Natural killer cell (primary cell): ENCODE data around the gene RANBP1. TPM values are rescaled to one million over a fixed set of nuclear protein-coding genes. Genes with fewer than 3 reads are reported as not detected.

Experiments
- ATAC-seq, 3 donors: fragments of 150-1000 bp in 2 of 3; fragments of 200-7000 bp in 1 of 3; cut with Tn5 transposase; 1 replicate in 1 of 3; 2 replicates in 2 of 3; pipeline ENCODE4 v1.10.0; 2021; ENCODE audit warnings: mild to moderate bottlenecking in 2 of 3, moderate library complexity in 2 of 3
- DNase-seq, 2 donors: peaks; one replicate each; pipeline versions ENCODE4 v3.0.0 to v3.0.0-alpha.2; 2013 to 2021; ENCODE audit warnings: mixed read lengths in 1 of 2
- H3K27ac ChIP-seq: one replicate; pipeline ENCODE4 v1.5.1; 2013; ENCODE audit warnings: mild to moderate bottlenecking, low read length
- H3K27me3 ChIP-seq: one replicate; pipeline ENCODE4 v1.6.1; 2013; ENCODE audit warnings: low read length; ENCODE audit not compliant: control insufficient read depth, insufficient read depth
- H3K36me3 ChIP-seq: one replicate; pipeline ENCODE4 v1.6.1; 2013; ENCODE audit warnings: low read length; ENCODE audit not compliant: control insufficient read depth, insufficient read depth
- H3K4me1 ChIP-seq: one replicate; pipeline ENCODE4 v1.6.1; 2013; ENCODE audit warnings: low read length; ENCODE audit not compliant: control insufficient read depth, insufficient read depth
- H3K4me3 ChIP-seq: one replicate; pipeline ENCODE4 v1.5.1; 2013; ENCODE audit warnings: low read length
- H3K9me3 ChIP-seq: one replicate; pipeline ENCODE4 v1.6.1; 2013; ENCODE audit warnings: low read length; ENCODE audit not compliant: control insufficient read depth, insufficient read depth
- H3K27ac Mint-ChIP-seq, 2 donors: one replicate each; pipeline ENCODE4 v1.8.0; 2022; ENCODE audit warnings: mild to moderate bottlenecking in 2 of 2, mixed read lengths in 2 of 2, moderate library complexity in 1 of 2
- H3K27me3 Mint-ChIP-seq, 2 donors: one replicate each; pipeline ENCODE4 v1.8.0; 2022; ENCODE audit warnings: low read depth in 2 of 2, mixed read lengths in 2 of 2
- H3K36me3 Mint-ChIP-seq: one replicate; pipeline ENCODE4 v1.8.0; 2022; ENCODE audit warnings: mixed read lengths
- H3K4me1 Mint-ChIP-seq, 2 donors: one replicate each; pipeline ENCODE4 v1.8.0; 2022; ENCODE audit warnings: mixed read lengths in 2 of 2
- H3K4me3 Mint-ChIP-seq: one replicate; pipeline ENCODE4 v1.8.0; 2022; ENCODE audit warnings: mild to moderate bottlenecking, moderate library complexity, mixed read lengths
- H3K9me3 Mint-ChIP-seq, 2 donors: one replicate each; pipeline ENCODE4 v1.8.0; 2022; ENCODE audit warnings: mixed read lengths in 2 of 2
- CTCF ChIP-seq: fragments of 200-600 bp; IDR thresholded peaks from one replicate; pipeline ENCODE4 v1.8.0; 2022; ENCODE audit warnings: antibody characterized with exemption
- WGBS: methylation state at CpG from one replicate; pipeline ENCODE4 v1.1.7; 2013; ENCODE audit warnings: missing lambda C conversion rate; ENCODE audit not compliant: insufficient coverage; 5-methylcytosine and 5-hydroxymethylcytosine counted together
- intact Hi-C: fragments of 100-400 bp; cut with micrococcal nuclease; formaldehyde crosslinking; loops from one replicate; pipeline ENCODE4 v1.14.2; 2022
- total RNA-seq, 4 donors: library from RNA; stranded (reverse); fragments of 120-200 nt in 1 of 4; gene quantifications; one replicate each; pipeline versions ENCODE4 v1.2.3 to v1.2.4, GENCODE V29; 2013 to 2022

RANBP1 gene
- total RNA-seq, 3 donors from 2014 or later (not counting 1 experiment from before 2014, with no cell fraction given) = 54.0 to 61.0 (median 56.3) TPM

DNA sequence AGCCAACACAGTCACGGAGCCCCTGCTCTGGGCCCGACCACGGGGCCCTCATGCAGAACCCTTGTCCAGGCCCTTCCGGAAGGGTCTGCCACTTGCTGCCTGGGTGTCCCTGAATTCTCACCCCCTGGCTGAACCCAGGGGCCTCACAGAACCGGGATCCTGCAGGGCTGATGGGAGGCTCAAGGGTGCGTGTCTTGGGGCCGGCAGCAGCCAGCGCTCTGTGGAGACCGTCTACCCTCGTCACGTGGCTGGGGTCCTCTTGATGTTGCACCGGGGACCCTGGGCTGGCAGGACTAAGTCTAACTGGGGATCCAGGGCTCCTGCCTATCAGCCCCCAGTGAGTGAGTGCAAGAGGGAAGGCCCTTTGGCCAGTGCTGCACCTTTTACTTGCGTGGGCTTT is 54.3 kb downstream of the RANBP1 start:
- Mint-ChIP-seq H3K4me3 (no peak overlapping the region), H3K27ac (no peak overlapping the region), H3K4me1 (no peaks in the 10 kb centered on the region), H3K27me3 (no peaks in the 10 kb centered on the region), H3K9me3 (no peaks in the 10 kb centered on the region), H3K36me3 (no peaks in the 10 kb centered on the region)
- DNase-seq (no peak), ATAC-seq (no peak)
- no peaks in the 10 kb centered on the region for H3K4me1 ChIP-seq
- H3K27ac ChIP-seq = no peak overlapping the region
- no peaks in the 10 kb centered on the region for H3K9me3 ChIP-seq
- H3K4me3 ChIP-seq = no peak overlapping the region
- no peaks in the 10 kb centered on the region for H3K27me3 ChIP-seq
- no peak for TF ChIP-seq CTCF
- intact Hi-C loops = no loop called here
- H3K36me3 ChIP-seq = no peaks in the 10 kb centered on the region
- WGBS = 90% methylated on average over 13 of the region's 13 CpGs

DNA sequence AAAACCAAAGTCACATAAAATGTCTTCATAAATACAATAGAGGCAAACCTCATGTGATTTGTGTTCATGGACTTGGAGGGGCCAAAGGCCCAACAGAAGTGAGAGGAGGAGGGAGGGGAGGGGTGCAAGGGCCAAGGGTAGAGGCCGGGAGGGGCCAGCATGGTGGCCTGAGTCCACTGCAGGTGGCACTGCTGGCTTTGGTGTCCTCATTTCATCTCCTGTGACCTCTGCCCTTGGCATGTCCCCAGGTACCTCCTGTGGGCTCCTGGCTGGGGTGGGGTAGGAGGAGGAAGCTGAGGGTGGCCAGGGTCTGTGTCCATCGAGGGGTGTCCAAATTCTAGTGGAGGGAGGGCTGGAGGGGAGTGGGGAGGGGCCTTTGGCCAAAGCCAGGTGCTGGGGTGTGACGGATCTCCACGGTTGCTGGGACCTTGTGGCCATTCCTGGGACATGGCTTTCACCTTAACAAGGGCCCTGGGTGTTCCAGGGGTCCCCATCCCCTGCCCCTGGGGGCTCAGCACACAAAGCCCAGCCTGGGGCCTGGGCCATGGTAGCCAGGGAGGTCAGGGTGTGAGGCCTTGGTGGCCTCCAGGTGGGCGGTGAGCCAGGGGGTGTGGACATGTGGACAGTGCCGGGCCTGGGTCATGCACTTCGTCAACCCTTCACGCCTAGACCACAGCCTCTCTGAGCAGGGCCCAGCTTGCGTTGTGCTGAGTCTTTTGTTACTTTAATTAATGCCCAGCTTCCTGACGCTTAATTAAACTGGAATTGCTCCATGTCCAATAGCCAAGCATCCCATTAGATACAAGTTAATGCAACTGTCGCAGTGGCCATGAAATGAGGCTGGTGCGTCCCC is 55.6 kb downstream of the RANBP1 start:
- ATAC-seq = no peak
- Mint-ChIP-seq H3K9me3 (no peaks in the 10 kb centered on the region), H3K27ac (no peak overlapping the region), H3K27me3 (no peaks in the 10 kb centered on the region), H3K36me3 (no peaks in the 10 kb centered on the region), H3K4me1 (no peaks in the 10 kb centered on the region), H3K4me3 (no peak overlapping the region)
- Histone ChIP-seq H3K27ac (no peak overlapping the region), H3K9me3 (no peaks in the 10 kb centered on the region), H3K4me3 (no peak overlapping the region), H3K36me3 (no peaks in the 10 kb centered on the region), H3K27me3 (no peaks in the 10 kb centered on the region), H3K4me1 (no peaks in the 10 kb centered on the region)
- TF ChIP-seq CTCF = no peak
- intact Hi-C loops = no loop called here
- 77% methylated on average over 12 of the region's 12 CpGs for WGBS
- no peak for DNase-seq

DNA sequence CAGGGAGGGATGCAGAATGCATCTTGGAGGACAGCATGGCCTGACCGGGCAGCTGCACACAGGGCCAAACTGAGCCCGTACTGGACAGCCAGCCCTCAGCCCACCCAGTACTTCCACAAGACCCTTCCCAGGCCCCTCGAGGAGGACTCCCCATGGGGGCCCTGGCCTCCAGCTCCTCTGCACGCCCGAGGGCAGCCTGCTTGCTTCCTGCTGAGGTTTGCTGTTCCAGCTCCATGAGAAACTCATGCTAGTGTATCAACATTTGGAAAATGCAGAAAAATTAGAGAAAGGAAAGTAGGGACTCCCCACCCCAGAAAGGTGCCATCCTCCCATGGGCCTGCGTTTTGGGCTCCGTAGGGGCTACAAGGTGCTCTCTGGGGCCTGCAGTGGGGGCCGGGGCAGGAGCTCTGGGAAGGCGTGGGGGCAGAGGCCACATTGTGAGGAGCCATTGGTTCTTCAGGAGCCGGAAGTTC is 56.3 kb downstream of the RANBP1 start:
- H3K27me3 Mint-ChIP-seq = no peaks in the 10 kb centered on the region
- H3K9me3 Mint-ChIP-seq = no peaks in the 10 kb centered on the region
- ATAC-seq = no peak
- no peak overlapping the region for H3K4me3 ChIP-seq
- H3K27ac Mint-ChIP-seq = no peak overlapping the region
- H3K36me3 Mint-ChIP-seq = no peaks in the 10 kb centered on the region
- H3K4me1 Mint-ChIP-seq = no peaks in the 10 kb centered on the region
- no peak for DNase-seq
- no peaks in the 10 kb centered on the region for H3K27me3 ChIP-seq
- intact Hi-C loops = no loop called here
- H3K4me1 ChIP-seq = no peaks in the 10 kb centered on the region
- no peak for TF ChIP-seq CTCF
- no peak overlapping the region for H3K27ac ChIP-seq
- H3K9me3 ChIP-seq = no peaks in the 10 kb centered on the region
- no peak overlapping the region for H3K4me3 Mint-ChIP-seq
- H3K36me3 ChIP-seq = no peaks in the 10 kb centered on the region
- WGBS = 90% methylated on average over 10 of the region's 10 CpGs

DNA sequence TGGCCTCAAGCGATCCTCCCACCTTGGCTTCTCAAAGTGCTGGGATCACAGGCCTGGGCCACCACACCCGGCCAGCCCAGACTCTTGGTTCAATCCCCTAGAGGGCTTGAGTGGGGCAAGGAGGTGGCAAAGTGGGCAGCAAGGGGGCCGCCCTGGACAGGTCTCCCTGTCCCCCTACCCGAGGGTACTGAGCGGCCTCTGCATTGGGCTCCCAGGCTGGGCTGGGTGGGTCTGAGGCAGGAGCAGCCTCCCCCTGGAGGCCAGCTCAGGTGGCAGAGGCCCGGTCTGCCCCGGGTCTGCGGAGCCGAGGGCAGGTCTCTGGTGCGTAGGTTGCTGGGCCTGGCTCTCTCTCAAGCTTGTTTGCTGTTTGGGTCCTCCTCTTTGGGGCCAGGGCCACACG is 57.3 kb downstream of the RANBP1 start:
- ATAC-seq (no peak), DNase-seq (no peak)
- 97% methylated on average over 11 of the region's 11 CpGs for WGBS
- H3K27me3 Mint-ChIP-seq = no peaks in the 10 kb centered on the region
- no peak overlapping the region for H3K4me3 Mint-ChIP-seq
- no peaks in the 10 kb centered on the region for H3K9me3 Mint-ChIP-seq
- Histone ChIP-seq H3K9me3 (no peaks in the 10 kb centered on the region), H3K27ac (no peak overlapping the region), H3K4me1 (no peaks in the 10 kb centered on the region), H3K4me3 (no peak overlapping the region), H3K36me3 (no peaks in the 10 kb centered on the region), H3K27me3 (no peaks in the 10 kb centered on the region)
- no peak overlapping the region for H3K27ac Mint-ChIP-seq
- no peaks in the 10 kb centered on the region for H3K4me1 Mint-ChIP-seq
- intact Hi-C loops = no loop called here
- H3K36me3 Mint-ChIP-seq = no peaks in the 10 kb centered on the region
- TF ChIP-seq CTCF = no peak
